HepG2 (cell line): ENCODE results near the gene LRRC74B. TPM values are rescaled to one million over a fixed set of nuclear protein-coding genes. Genes with fewer than 3 reads are reported as not detected.

Experiments
- AGO1 ChIP-seq: fragments of 200-400 bp; formaldehyde crosslinking; IDR thresholded peaks from 2 replicates; pipeline ENCODE4 v1.6.1; 2017; ENCODE audit warnings: mild to moderate bottlenecking, low read depth, low read length, moderate library complexity; ENCODE audit not compliant: poor library complexity, severe bottlenecking
- AHR ChIP-seq: IDR thresholded peaks from 2 replicates; pipeline ENCODE4 v1.6.1; 2018; ENCODE audit warnings: missing genetic modification reagents, missing compliant biosample characterization
- ATF6 ChIP-seq: sonication (generic); formaldehyde crosslinking; conservative IDR thresholded peaks from 2 replicates; pipeline ENCODE4 v1.4.0; 2020; ENCODE audit warnings: missing genetic modification reagents
- CBX2 ChIP-seq, 2 experiments: fragments of 200-600 bp in 1 of 2; sonication (generic); formaldehyde crosslinking in 1 of 2; IDR thresholded peaks; 2 replicates each; pipeline versions ENCODE4 v1.7.0 to v1.8.1; 2018 to 2022; ENCODE audit warnings: low read depth in 2 of 2, low read length in 1 of 2, mild to moderate bottlenecking in 1 of 2, missing genetic modification reagents in 1 of 2
- IKZF1 ChIP-seq: fragments of 450-650 bp; IDR thresholded peaks from 2 replicates; pipeline ENCODE4 v1.7.1; 2016
- MAFF ChIP-seq: IDR thresholded peaks from 2 replicates; pipeline ENCODE4 v1.6.1; 2011; ENCODE audit warnings: low read depth, low read length, improper control_type of control experiment
- MATR3 ChIP-seq: sonication (generic); formaldehyde crosslinking; IDR thresholded peaks from 2 replicates; pipeline ENCODE4 v1.4.0; 2020; ENCODE audit warnings: missing genetic modification reagents
- RCOR2 ChIP-seq: IDR thresholded peaks from 2 replicates; pipeline ENCODE4 v1.6.1; 2016; ENCODE audit warnings: missing biosample characterization, missing genetic modification reagents
- SYNCRIP ChIP-seq: fragments of 200-400 bp; formaldehyde crosslinking; IDR thresholded peaks from 2 replicates; pipeline ENCODE4 v1.6.1; 2018; ENCODE audit warnings: mild to moderate bottlenecking, low read depth, low read length; ENCODE audit not compliant: insufficient read depth
- ZBTB7A ChIP-seq: sonication (generic); formaldehyde crosslinking; IDR thresholded peaks from 2 replicates; pipeline ENCODE4 v1.8.0; 2022; ENCODE audit warnings: mild to moderate bottlenecking, missing genetic modification reagents
- ZNF160 ChIP-seq: sonication (generic); formaldehyde crosslinking; IDR thresholded peaks from 2 replicates; pipeline ENCODE4 v1.8.0; 2022; ENCODE audit warnings: mild to moderate bottlenecking, inconsistent platforms, missing genetic modification reagents
- ZNF225 ChIP-seq: sonication (generic); formaldehyde crosslinking; IDR thresholded peaks from 2 replicates; pipeline ENCODE4 v1.4.0; 2020; ENCODE audit warnings: mild to moderate bottlenecking, missing genetic modification reagents
- ZNF510 ChIP-seq: sonication (generic); formaldehyde crosslinking; IDR thresholded peaks from 2 replicates; pipeline ENCODE4 v1.4.0; 2020; ENCODE audit warnings: low read depth, mild to moderate bottlenecking, missing genetic modification reagents
- ZNF552 ChIP-seq: sonication (generic); formaldehyde crosslinking; IDR thresholded peaks from 2 replicates; pipeline ENCODE4 v1.9.0; 2022; ENCODE audit warnings: missing genetic modification reagents, mild to moderate bottlenecking, borderline replicate concordance
- ZNF570 ChIP-seq: sonication (generic); formaldehyde crosslinking; IDR thresholded peaks from 2 replicates; pipeline ENCODE4 v1.4.0; 2020; ENCODE audit warnings: mild to moderate bottlenecking, missing genetic modification reagents, borderline replicate concordance
- ZNF607 ChIP-seq: sonication (generic); formaldehyde crosslinking; IDR thresholded peaks from 2 replicates; pipeline ENCODE4 v1.5.1; 2020; ENCODE audit warnings: missing genetic modification reagents, mild to moderate bottlenecking, borderline replicate concordance
- ZNF644 ChIP-seq: IDR thresholded peaks from 2 replicates; pipeline ENCODE4 v1.6.1; 2016; ENCODE audit warnings: low read depth
- ZNF792 ChIP-seq: IDR thresholded peaks from 2 replicates; pipeline ENCODE4 v1.6.1; 2016
- ZNF850 ChIP-seq: sonication (generic); formaldehyde crosslinking; conservative IDR thresholded peaks from 2 replicates; pipeline ENCODE4 v1.9.0; 2021; ENCODE audit warnings: mild to moderate bottlenecking, missing genetic modification reagents
- polyA plus RNA-seq, 8 experiments: library from polyadenylated mRNA; depleted of rRNA in 3 of 8; stranded (reverse) in 7 of 8; unstranded in 1 of 8; fragments of >200 nt; fragmentation: Illumina TruSeq in 4 of 8; extraction: Trizol in 4 of 8; gene quantifications; 2 replicates each; pipeline versions ENCODE4 v1.2.1 to v1.2.3, GENCODE V29; 2011 to 2016; ENCODE audit warnings: low read depth in 4 of 8, missing spikeins in 1 of 8, mixed read lengths in 1 of 8; ENCODE audit not compliant: insufficient read depth in 1 of 8
- total RNA-seq, 5 experiments: library from RNA; depleted of rRNA; stranded (reverse); fragments of >200 nt; fragmentation: Illumina TruSeq; extraction: Trizol; gene quantifications; 2 replicates each; pipeline ENCODE4 v1.2.3, GENCODE V29; 2016; ENCODE audit warnings: low read depth in 1 of 5
- TF ChIP-seq, protein P1 (sequence below): sonication (generic); formaldehyde crosslinking; IDR thresholded peaks from 2 replicates; pipeline ENCODE4 v1.4.0; 2020; ENCODE audit warnings: missing genetic modification reagents
- TF ChIP-seq, protein P2 (sequence below): sonication (generic); formaldehyde crosslinking; IDR thresholded peaks from 2 replicates; pipeline ENCODE4 v1.8.0; 2022; ENCODE audit warnings: missing genetic modification reagents, mild to moderate bottlenecking, inconsistent platforms, borderline replicate concordance
- TF ChIP-seq, protein P3 (sequence below): sonication (generic); formaldehyde crosslinking; IDR thresholded peaks from 2 replicates; pipeline ENCODE4 v1.5.0; 2020; ENCODE audit warnings: missing genetic modification reagents

LRRC74B gene
- total and polyA plus RNA-seq, 2 of the 13 experiments (the other 11 are each of a cell fraction or from before 2014, with no cell fraction given): not detected

DNA sequence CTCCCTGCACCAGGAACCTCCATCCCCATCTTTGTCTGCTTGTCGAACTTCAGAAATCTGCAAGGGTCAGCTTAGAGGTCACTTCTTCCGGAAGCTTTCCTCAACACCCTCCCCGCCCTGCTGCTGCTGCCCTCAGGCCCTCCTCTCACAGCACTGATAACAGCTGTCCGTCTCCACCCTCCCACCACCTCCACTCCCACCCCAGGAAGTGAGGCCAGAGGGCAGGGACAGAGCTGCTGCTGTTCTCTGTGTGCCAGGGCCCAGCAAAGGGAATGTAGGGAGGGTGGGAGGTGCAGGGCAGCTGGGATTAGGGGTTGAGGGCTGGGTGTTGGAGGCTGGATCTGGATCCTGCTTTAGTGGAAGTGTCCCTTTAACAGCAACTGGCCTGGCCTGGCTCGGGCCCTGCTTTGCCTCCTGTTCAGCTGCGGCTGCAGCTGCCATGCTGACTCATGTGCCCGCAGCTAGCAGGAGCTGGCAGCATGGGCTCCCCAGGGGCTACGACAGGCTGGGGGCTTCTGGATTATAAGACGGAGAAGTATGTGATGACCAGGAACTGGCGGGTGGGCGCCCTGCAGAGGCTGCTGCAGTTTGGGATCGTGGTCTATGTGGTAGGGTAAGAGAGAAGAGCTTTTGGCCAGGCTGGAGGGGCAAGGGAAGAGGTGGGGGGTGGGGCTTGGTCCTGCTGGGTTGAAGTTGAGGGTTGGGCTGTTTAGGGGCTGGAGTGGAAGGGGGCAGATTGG lies 30.9 kb upstream of the LRRC74B start, which contains the start of gene P2RX6 (continued):
- TF ChIP-seq, protein P1, sequence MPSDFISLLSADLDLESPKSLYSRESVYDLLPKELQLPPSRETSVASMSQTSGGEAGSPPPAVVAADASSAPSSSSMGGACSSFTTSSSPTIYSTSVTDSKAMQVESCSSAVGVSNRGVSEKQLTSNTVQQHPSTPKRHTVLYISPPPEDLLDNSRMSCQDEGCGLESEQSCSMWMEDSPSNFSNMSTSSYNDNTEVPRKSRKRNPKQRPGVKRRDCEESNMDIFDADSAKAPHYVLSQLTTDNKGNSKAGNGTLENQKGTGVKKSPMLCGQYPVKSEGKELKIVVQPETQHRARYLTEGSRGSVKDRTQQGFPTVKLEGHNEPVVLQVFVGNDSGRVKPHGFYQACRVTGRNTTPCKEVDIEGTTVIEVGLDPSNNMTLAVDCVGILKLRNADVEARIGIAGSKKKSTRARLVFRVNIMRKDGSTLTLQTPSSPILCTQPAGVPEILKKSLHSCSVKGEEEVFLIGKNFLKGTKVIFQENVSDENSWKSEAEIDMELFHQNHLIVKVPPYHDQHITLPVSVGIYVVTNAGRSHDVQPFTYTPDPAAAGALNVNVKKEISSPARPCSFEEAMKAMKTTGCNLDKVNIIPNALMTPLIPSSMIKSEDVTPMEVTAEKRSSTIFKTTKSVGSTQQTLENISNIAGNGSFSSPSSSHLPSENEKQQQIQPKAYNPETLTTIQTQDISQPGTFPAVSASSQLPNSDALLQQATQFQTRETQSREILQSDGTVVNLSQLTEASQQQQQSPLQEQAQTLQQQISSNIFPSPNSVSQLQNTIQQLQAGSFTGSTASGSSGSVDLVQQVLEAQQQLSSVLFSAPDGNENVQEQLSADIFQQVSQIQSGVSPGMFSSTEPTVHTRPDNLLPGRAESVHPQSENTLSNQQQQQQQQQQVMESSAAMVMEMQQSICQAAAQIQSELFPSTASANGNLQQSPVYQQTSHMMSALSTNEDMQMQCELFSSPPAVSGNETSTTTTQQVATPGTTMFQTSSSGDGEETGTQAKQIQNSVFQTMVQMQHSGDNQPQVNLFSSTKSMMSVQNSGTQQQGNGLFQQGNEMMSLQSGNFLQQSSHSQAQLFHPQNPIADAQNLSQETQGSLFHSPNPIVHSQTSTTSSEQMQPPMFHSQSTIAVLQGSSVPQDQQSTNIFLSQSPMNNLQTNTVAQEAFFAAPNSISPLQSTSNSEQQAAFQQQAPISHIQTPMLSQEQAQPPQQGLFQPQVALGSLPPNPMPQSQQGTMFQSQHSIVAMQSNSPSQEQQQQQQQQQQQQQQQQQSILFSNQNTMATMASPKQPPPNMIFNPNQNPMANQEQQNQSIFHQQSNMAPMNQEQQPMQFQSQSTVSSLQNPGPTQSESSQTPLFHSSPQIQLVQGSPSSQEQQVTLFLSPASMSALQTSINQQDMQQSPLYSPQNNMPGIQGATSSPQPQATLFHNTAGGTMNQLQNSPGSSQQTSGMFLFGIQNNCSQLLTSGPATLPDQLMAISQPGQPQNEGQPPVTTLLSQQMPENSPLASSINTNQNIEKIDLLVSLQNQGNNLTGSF (CRISPR knock-in tag): no peak
- TF ChIP-seq ZNF552 (no peak), ZBTB7A (CRISPR knock-in tag) (no peak), ZNF225 (CRISPR knock-in tag) (no peak), AHR (CRISPR knock-in tag) (no peak), ATF6 (no peak), ZNF644 (CRISPR knock-in tag) (no peak), ZNF160 (CRISPR knock-in tag) (no peak), ZNF570 (no peak), ZNF607 (CRISPR knock-in tag) (no peak), MATR3 (no peak), ZNF792 (0 out of 2 replicates have a peak, but pooled peaks have one; percentile 49), SYNCRIP (no peak), CBX2 (IDR thresholded peaks at IDR 0.05; ENCODE audit: low read depth, low read length) (no peak), CBX2 (CRISPR knock-in tag; IDR thresholded peaks at IDR 0.05; ENCODE audit: low read depth) (no peak), MAFF (no peak), ZNF850 (CRISPR knock-in tag) (no peak), AGO1 (no peak), ZNF510 (CRISPR knock-in tag) (no peak), RCOR2 (CRISPR knock-in tag) (0 out of 2 replicates have a peak, but pooled peaks have one; percentile 26), IKZF1 (no peak)
- TF ChIP-seq, protein P2, sequence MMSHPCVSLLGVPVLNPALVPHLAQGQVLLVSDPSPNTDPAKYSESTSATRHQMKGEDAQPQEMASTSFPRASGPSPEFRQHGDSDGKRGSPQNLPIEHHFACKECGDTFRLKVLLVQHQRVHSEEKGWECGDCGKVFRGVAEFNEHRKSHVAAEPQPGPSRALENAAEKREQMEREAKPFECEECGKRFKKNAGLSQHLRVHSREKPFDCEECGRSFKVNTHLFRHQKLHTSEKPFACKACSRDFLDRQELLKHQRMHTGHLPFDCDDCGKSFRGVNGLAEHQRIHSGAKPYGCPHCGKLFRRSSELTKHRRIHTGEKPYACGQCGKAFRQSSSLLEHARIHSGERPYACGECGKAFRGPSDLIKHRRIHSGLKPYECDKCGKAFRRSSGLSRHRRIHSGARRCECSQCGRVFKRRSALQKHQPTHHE (CRISPR knock-in tag): no peak
- TF ChIP-seq, protein P3, sequence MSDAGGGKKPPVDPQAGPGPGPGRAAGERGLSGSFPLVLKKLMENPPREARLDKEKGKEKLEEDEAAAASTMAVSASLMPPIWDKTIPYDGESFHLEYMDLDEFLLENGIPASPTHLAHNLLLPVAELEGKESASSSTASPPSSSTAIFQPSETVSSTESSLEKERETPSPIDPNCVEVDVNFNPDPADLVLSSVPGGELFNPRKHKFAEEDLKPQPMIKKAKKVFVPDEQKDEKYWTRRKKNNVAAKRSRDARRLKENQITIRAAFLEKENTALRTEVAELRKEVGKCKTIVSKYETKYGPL (CRISPR knock-in tag): no peak
